Nephron (organoid): ENCODE data around the gene CBX2.
A peak's percentile ranks its signal among the peaks of the same experiment; 100 is the strongest.

Experiments used
- H3K27ac Mint-ChIP-seq, 3 experiments: 2 replicates each; pipeline ENCODE4 v1.8.0; 2020; ENCODE audit warnings: mixed read lengths in 3 of 3, mild to moderate bottlenecking in 2 of 3, moderate library complexity in 1 of 3
- H3K27me3 Mint-ChIP-seq: 2 replicates; pipeline ENCODE4 v1.8.0; 2021; ENCODE audit warnings: low read depth, mild to moderate bottlenecking, moderate library complexity, mixed read lengths
- H3K36me3 Mint-ChIP-seq: 2 replicates; pipeline ENCODE4 v1.8.0; 2020; ENCODE audit warnings: low read depth, mixed read lengths
- H3K4me1 Mint-ChIP-seq: 2 replicates; pipeline ENCODE4 v1.8.0; 2020; ENCODE audit warnings: mixed read lengths
- H3K4me3 Mint-ChIP-seq, 3 experiments: 2 replicates each; pipeline ENCODE4 v1.8.0; 2020; ENCODE audit warnings: mild to moderate bottlenecking in 3 of 3, mixed read lengths in 3 of 3, moderate library complexity in 2 of 3
- H3K9me3 Mint-ChIP-seq: 2 replicates; pipeline ENCODE4 v1.8.0; 2020; ENCODE audit warnings: mixed read lengths
- CTCF ChIP-seq, 3 experiments: fragments of 200-600 bp; sonication (generic); IDR thresholded peaks; one replicate each; pipeline ENCODE4 v1.5.0; 2021; ENCODE audit warnings: antibody characterized with exemption in 3 of 3; ENCODE audit not compliant: unreplicated experiment in 3 of 3

The CBX2 gene

GRCh38 chr17:79811011-79811867 is 33.3 kb downstream of the CBX2 start:
- Mint-ChIP-seq H3K4me1 (peaks cover 30% of the 10 kb centered on the region), H3K27me3 (peaks cover 85% of the 10 kb centered on the region), H3K27ac (peak overlapping the region in 2 of 3 experiments; percentile 46 to 74), H3K4me3 (peak overlapping the region; percentile 76 to 81 (median 80)), H3K9me3 (no peaks in the 10 kb centered on the region), H3K36me3 (no peaks in the 10 kb centered on the region)
- TF ChIP-seq CTCF (IDR thresholded peaks at IDR 0.05; ENCODE audit: unreplicated experiment in 3 of 3): peak; percentile 41 to 56 (median 51)

GRCh38 chr17:79811868-79812352 is 34.0 kb downstream of the CBX2 start:
- peak overlapping the region; percentile 72 to 80 (median 76) for H3K4me3 Mint-ChIP-seq
- H3K27me3 Mint-ChIP-seq: peaks cover 85% of the 10 kb centered on the region
- peak overlapping the region in 2 of 3 experiments; percentile 46 to 74 for H3K27ac Mint-ChIP-seq
- H3K4me1 Mint-ChIP-seq: peaks cover 31% of the 10 kb centered on the region
- no peaks in the 10 kb centered on the region for H3K9me3 Mint-ChIP-seq
- no peaks in the 10 kb centered on the region for H3K36me3 Mint-ChIP-seq
- no peak for TF ChIP-seq CTCF (IDR thresholded peaks at IDR 0.05; ENCODE audit: unreplicated experiment in 3 of 3)

GRCh38 chr17:79812353-79813258 is 34.7 kb downstream of the CBX2 start:
- peak overlapping the region; percentile 80 to 86 (median 80) for H3K4me3 Mint-ChIP-seq
- no peak for TF ChIP-seq CTCF (IDR thresholded peaks at IDR 0.05; ENCODE audit: unreplicated experiment in 3 of 3)
- no peaks in the 10 kb centered on the region for H3K36me3 Mint-ChIP-seq
- H3K27ac Mint-ChIP-seq: peak overlapping the region; percentile 46 to 93 (median 75)
- H3K4me1 Mint-ChIP-seq: peaks cover 31% of the 10 kb centered on the region
- H3K9me3 Mint-ChIP-seq: no peaks in the 10 kb centered on the region
- H3K27me3 Mint-ChIP-seq: peaks cover 85% of the 10 kb centered on the region

- no peak for TF ChIP-seq CTCF (IDR thresholded peaks at IDR 0.05; ENCODE audit: unreplicated experiment in 3 of 3)
- Mint-ChIP-seq H3K9me3 (no peaks in the 10 kb centered on the region), H3K27ac (peak overlapping the region in 1 of 3 experiments; percentile 52), H3K36me3 (no peaks in the 10 kb centered on the region), H3K27me3 (peaks cover 85% of the 10 kb centered on the region), H3K4me3 (peak overlapping the region in 2 of 3 experiments; percentile 34 to 65), H3K4me1 (peaks cover 30% of the 10 kb centered on the region)
Measured at GRCh38 chr17:79813297-79814126, 35.6 kb downstream of the CBX2 start.
